Activated T-helper 17 cell treated with anti-CD3 and anti-CD28 coated beads, Interleukin-2, amount 50 U/mL, for 72 hours (primary cell): ENCODE data around the gene OR2A42. TPM values are rescaled to one million over a fixed set of nuclear protein-coding genes. Genes with fewer than 3 reads are reported as not detected.
"Not testable (repeated sequence)": the region's sequence is repeated elsewhere in the genome, so short reads cannot be mapped to it uniquely, and the experiment has no call there.

Source experiments
- ATAC-seq: fragments of 150-1000 bp; cut with Tn5 transposase; replicated peaks from 2 replicates; pipeline ENCODE4 v1.10.0; 2021; ENCODE audit warnings: mild to moderate bottlenecking, moderate library complexity
- H3K27ac Mint-ChIP-seq: one replicate; pipeline ENCODE4 v1.8.0; 2022; ENCODE audit warnings: mixed read lengths
- H3K27me3 Mint-ChIP-seq: one replicate; pipeline ENCODE4 v1.8.0; 2022; ENCODE audit warnings: mixed read lengths
- H3K36me3 Mint-ChIP-seq: one replicate; pipeline ENCODE4 v1.8.0; 2022; ENCODE audit warnings: low read depth, mild to moderate bottlenecking, mixed read lengths
- H3K4me1 Mint-ChIP-seq: one replicate; pipeline ENCODE4 v1.8.0; 2022; ENCODE audit warnings: mixed read lengths
- H3K4me3 Mint-ChIP-seq: one replicate; pipeline ENCODE4 v1.8.0; 2022; ENCODE audit warnings: mild to moderate bottlenecking, mixed read lengths
- H3K9me3 Mint-ChIP-seq: one replicate; pipeline ENCODE4 v1.8.0; 2022; ENCODE audit warnings: mixed read lengths
- total RNA-seq, 2 donors: library from RNA; stranded (reverse); gene quantifications; one replicate each; pipeline ENCODE4 v1.2.3, GENCODE V29; 2022

Gene OR2A42
- total RNA-seq, 2 donors from 2014 or later, result not detected

DNA sequence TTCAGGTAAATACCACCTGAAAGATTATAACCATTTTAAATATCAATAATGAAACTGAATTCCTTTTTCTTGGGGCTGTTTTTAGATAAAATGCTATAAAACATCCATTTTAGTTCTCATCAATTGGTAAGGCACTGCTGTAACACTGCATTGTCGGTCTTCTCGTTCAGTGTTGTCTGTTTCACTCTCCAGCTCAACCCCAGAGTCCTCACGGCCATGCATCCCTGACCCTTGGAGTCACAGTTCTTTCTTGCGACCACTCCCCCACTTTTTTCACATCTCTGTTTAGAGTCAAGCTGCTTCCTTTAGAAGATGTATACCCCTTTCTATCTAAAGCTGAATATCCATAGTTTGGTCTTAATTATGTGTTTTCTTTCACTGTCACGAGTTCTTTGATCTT, 7.6 kb upstream of the OR2A42 start:
- not testable (repeated sequence) for H3K27me3 Mint-ChIP-seq, H3K4me1 Mint-ChIP-seq, H3K36me3 Mint-ChIP-seq, ATAC-seq, H3K27ac Mint-ChIP-seq, H3K4me3 Mint-ChIP-seq, H3K9me3 Mint-ChIP-seq

DNA sequence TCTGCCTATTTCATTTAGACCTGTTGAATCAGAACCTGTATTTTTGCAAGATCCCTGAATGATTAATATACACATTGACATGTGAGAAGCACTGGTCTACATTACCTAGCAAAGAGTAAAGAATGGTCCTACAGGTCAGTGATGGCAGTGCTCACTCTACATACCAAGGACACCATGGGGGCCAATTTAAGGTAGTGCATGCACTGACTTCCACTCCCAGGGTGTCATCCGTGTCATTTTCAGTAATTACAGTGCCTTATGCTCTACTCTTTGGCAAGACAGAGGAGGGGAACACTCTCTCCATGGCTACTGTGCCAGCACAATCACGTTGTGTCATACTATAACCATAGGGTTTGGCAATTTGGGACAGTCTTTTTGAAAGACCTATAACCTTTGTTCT, 6.0 kb upstream of the OR2A42 start:
- ATAC-seq, H3K27me3 Mint-ChIP-seq, H3K9me3 Mint-ChIP-seq, H3K27ac Mint-ChIP-seq, H3K4me1 Mint-ChIP-seq, H3K4me3 Mint-ChIP-seq, H3K36me3 Mint-ChIP-seq: not testable (repeated sequence)

- H3K4me3 Mint-ChIP-seq, H3K36me3 Mint-ChIP-seq, H3K27me3 Mint-ChIP-seq, H3K9me3 Mint-ChIP-seq, H3K4me1 Mint-ChIP-seq, ATAC-seq, H3K27ac Mint-ChIP-seq: not testable (repeated sequence)
Observed at GRCh38 chr7:144238530-144239082, 799 bp downstream of the OR2A42 start.

GRCh38 chr7:144233039-144233438, 6.4 kb downstream of the OR2A42 start:
- not testable (repeated sequence) for H3K36me3 Mint-ChIP-seq, H3K4me3 Mint-ChIP-seq, ATAC-seq, H3K27ac Mint-ChIP-seq, H3K9me3 Mint-ChIP-seq, H3K27me3 Mint-ChIP-seq, H3K4me1 Mint-ChIP-seq

GRCh38 chr7:144231027-144231426, 8.4 kb downstream of the OR2A42 start:
- H3K4me1 Mint-ChIP-seq, H3K9me3 Mint-ChIP-seq, H3K27ac Mint-ChIP-seq, H3K27me3 Mint-ChIP-seq, H3K36me3 Mint-ChIP-seq, ATAC-seq, H3K4me3 Mint-ChIP-seq: not testable (repeated sequence)

GRCh38 chr7:144228810-144229209, 10.6 kb downstream of the OR2A42 start:
- not testable (repeated sequence) for H3K36me3 Mint-ChIP-seq, H3K9me3 Mint-ChIP-seq, H3K27me3 Mint-ChIP-seq, H3K27ac Mint-ChIP-seq, H3K4me3 Mint-ChIP-seq, ATAC-seq, H3K4me1 Mint-ChIP-seq

DNA sequence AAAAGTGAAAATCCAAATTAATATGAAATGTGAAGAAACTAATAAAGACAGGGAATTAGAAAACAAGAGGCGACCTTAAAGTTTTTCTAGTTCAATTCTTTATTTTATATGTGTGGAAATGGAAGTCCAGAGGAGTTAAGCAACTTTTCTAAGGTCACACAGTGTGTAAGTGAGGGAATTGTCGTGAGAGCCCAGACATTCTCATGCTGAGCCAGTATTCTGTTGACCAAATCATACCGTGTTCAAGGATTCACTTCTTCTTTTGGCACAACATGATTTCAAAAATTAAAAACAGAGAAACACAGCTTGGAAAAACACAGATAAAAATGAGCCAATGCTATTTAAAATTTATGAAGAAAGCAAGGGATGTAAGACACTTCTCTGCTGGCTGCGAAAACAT, 12.5 kb downstream of the OR2A42 start:
- not testable (repeated sequence) for H3K9me3 Mint-ChIP-seq, H3K4me1 Mint-ChIP-seq, H3K27ac Mint-ChIP-seq, H3K27me3 Mint-ChIP-seq, ATAC-seq, H3K36me3 Mint-ChIP-seq, H3K4me3 Mint-ChIP-seq

GRCh38 chr7:144223675-144224074, 15.7 kb downstream of the OR2A42 start:
- not testable (repeated sequence) for ATAC-seq, H3K4me1 Mint-ChIP-seq, H3K36me3 Mint-ChIP-seq, H3K9me3 Mint-ChIP-seq, H3K27me3 Mint-ChIP-seq, H3K4me3 Mint-ChIP-seq, H3K27ac Mint-ChIP-seq

DNA sequence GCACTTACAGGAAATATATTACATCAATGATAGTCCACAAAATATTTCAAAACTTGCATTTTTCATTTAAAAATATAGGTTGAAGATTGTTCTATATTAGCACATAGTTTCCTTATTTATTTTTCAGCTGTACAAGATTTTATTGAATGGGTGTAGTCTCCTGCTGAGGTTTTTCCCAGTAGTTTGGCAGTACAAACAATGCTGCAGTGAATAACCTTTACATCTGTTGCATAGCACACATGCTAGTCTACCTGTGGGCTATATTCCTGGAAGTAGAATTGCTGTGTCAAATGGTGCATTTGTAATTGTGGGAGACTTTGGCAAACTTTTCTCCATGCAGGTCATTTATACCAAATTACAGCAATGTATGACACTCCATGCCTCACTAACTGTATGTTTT, 18.9 kb downstream of the OR2A42 start:
- not testable (repeated sequence) for H3K4me1 Mint-ChIP-seq, H3K27me3 Mint-ChIP-seq, H3K36me3 Mint-ChIP-seq, H3K4me3 Mint-ChIP-seq, H3K27ac Mint-ChIP-seq, ATAC-seq, H3K9me3 Mint-ChIP-seq

- H3K4me3 Mint-ChIP-seq, H3K36me3 Mint-ChIP-seq, H3K4me1 Mint-ChIP-seq, H3K27ac Mint-ChIP-seq, H3K27me3 Mint-ChIP-seq, H3K9me3 Mint-ChIP-seq: not testable (repeated sequence)
- ATAC-seq, result peak; percentile 62
Observed at GRCh38 chr7:144219149-144219548, 20.3 kb downstream of the OR2A42 start.

- not testable (repeated sequence) for H3K4me3 Mint-ChIP-seq, H3K27ac Mint-ChIP-seq, H3K4me1 Mint-ChIP-seq, H3K36me3 Mint-ChIP-seq, H3K27me3 Mint-ChIP-seq, ATAC-seq, H3K9me3 Mint-ChIP-seq
Observed at GRCh38 chr7:144218581-144218980, 20.8 kb downstream of the OR2A42 start.

GRCh38 chr7:144217200-144217599, 22.2 kb downstream of the OR2A42 start:
- not testable (repeated sequence) for H3K9me3 Mint-ChIP-seq, H3K4me1 Mint-ChIP-seq, H3K36me3 Mint-ChIP-seq

DNA sequence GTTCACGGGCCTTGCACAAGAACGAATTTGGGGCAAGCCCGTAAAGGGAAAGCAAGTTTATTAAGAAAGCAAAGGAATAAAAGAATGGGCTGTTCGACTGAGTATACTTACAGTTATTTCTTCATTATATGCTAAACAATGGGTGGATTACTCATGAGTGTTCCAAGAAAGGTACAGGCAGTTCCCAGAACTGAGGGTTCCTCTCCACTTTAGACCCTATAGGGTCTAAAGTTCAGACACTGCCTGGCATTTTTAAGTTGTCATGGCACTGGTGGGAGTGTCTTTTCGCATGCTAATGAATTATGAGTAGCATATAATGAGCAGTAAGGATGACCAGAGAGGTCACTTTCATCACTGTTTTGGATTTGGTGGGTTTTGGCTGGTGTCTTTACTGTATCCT, 34.1 kb downstream of the OR2A42 start:
- not testable (repeated sequence) for H3K9me3 Mint-ChIP-seq, H3K27ac Mint-ChIP-seq, H3K4me1 Mint-ChIP-seq, H3K4me3 Mint-ChIP-seq, H3K36me3 Mint-ChIP-seq, H3K27me3 Mint-ChIP-seq
- peak; percentile 20 for ATAC-seq

More at GRCh38 chr7:144217200-144217599, 22.2 kb downstream of the OR2A42 start:
- not testable (repeated sequence) for ATAC-seq, H3K27me3 Mint-ChIP-seq, H3K4me3 Mint-ChIP-seq, H3K27ac Mint-ChIP-seq

DNA sequence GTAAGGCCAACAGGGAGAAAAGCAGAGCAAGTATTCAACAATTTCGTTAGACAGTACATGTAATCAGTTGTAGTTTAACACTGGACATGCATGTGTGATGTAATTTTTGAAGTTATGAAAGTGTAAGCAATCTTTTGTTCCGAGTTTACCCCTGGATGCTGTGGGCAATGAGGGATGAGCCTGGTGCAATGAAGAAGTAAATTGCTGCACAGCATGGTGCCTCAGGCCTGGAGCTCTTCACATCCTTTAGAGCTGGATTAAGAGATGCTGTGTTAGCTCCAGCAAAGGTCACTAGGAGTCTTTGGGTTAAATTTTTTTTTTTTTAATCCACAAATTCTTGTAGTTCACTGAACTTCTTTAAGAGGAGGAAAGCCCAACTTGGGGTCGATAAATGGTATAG, 36.3 kb downstream of the OR2A42 start:
- H3K27ac Mint-ChIP-seq, H3K9me3 Mint-ChIP-seq, H3K4me1 Mint-ChIP-seq, H3K36me3 Mint-ChIP-seq, H3K4me3 Mint-ChIP-seq, H3K27me3 Mint-ChIP-seq, ATAC-seq: not testable (repeated sequence)

GRCh38 chr7:144201978-144202377, 37.4 kb downstream of the OR2A42 start:
- not testable (repeated sequence) for H3K9me3 Mint-ChIP-seq, H3K4me1 Mint-ChIP-seq, H3K36me3 Mint-ChIP-seq, H3K4me3 Mint-ChIP-seq, H3K27ac Mint-ChIP-seq, H3K27me3 Mint-ChIP-seq
- peak; percentile 87 for ATAC-seq

- ATAC-seq, result not testable (repeated sequence)
Observed at GRCh38 chr7:144198934-144199333, 40.5 kb downstream of the OR2A42 start.

More at GRCh38 chr7:144198934-144199333, 40.5 kb downstream of the OR2A42 start:
- not testable (repeated sequence) for H3K4me1 Mint-ChIP-seq, H3K27ac Mint-ChIP-seq, H3K36me3 Mint-ChIP-seq, H3K9me3 Mint-ChIP-seq, H3K4me3 Mint-ChIP-seq, H3K27me3 Mint-ChIP-seq
